ENCODE measurements around the gene IL6ST. TPM values are rescaled to one million over a fixed set of nuclear protein-coding genes. Genes with fewer than 3 reads are reported as not detected.

IL6ST gene
- total RNA-seq, 1 experiment from 2014 or later: 181 TPM

- peaks cover 3% of the 10 kb centered on the region; the same call in 1 of the 2 replicates for H3K4me1 ChIP-seq (ENCODE audit: control insufficient read depth, insufficient read depth, low read length)
- H3K36me3 ChIP-seq (ENCODE audit: control insufficient read depth, insufficient read depth, low read length): no peaks in the 10 kb centered on the region
- peak overlapping the region; percentile 23 to 62 for H3K4me3 ChIP-seq (ENCODE audit: low read depth in 2 of 2, low read length in 2 of 2)
- ChIA-PET CTCF (interaction anchor here (0.9 kb wide), 1 partner anchor 12 kb away, joined by 4 read pairs; no protein-coding TSS in a partner anchor), POLR2A (interaction anchor here (0.7 kb wide), 1 partner anchor 987 kb away, joined by 3 read pairs; no protein-coding TSS in a partner anchor)
- no peaks in the 10 kb centered on the region for H3K9me3 ChIP-seq (ENCODE audit: control insufficient read depth, insufficient read depth, low read depth, low read length)
- BruUV-seq (replicated peaks): no TSS peak
- H3K27ac ChIP-seq (ENCODE audit: low read length): peak overlapping the region; percentile 34; the same call in 1 of the 2 replicates
- in situ Hi-C loops (cut with HindIII; ENCODE audit: low pct_unique_long_range_greater_than_20kb, low sequenced_read_pairs): no loop called here
- ATAC-seq (peak; percentile 79), DNase-seq (ENCODE audit: low read depth, low spot score) (no peak)
- TF ChIP-seq SIN3A (IDR thresholded peaks at IDR 0.05; ENCODE audit: borderline replicate concordance, insufficient read depth, low read depth, low read length): no peak
- TF ChIP-seq TCF7L2 (IDR thresholded peaks at IDR 0.05; ENCODE audit: low read depth, low read length): no peak
- TF ChIP-seq CTCF (IDR thresholded peaks at IDR 0.05): no peak
- TF ChIP-seq REST (IDR thresholded peaks at IDR 0.05; ENCODE audit: insufficient read depth in 1 of 2, low read depth in 2 of 2, low read length in 1 of 2): no peak
- TF ChIP-seq POLR2AphosphoS5 (IDR thresholded peaks at IDR 0.05; ENCODE audit: low read depth, low read length): no peak
- intact Hi-C loops (cut with micrococcal nuclease; ENCODE audit: unreplicated experiment): loop anchor here (10.0 kb wide), 1 partner anchor 208 kb away; the partner anchor contains the start of gene SLC38A9
- H3K27me3 ChIP-seq (ENCODE audit: control insufficient read depth, insufficient read depth, low read length): no peaks in the 10 kb centered on the region
Observed at GRCh38 chr5:55923177-55923771, 71.5 kb downstream of the IL6ST start.

- CTCF ChIA-PET: no interaction called here
- Histone ChIP-seq H3K27ac (ENCODE audit: low read length) (no peak overlapping the region), H3K9me3 (ENCODE audit: control insufficient read depth, insufficient read depth, low read depth, low read length) (no peaks in the 10 kb centered on the region), H3K27me3 (ENCODE audit: control insufficient read depth, insufficient read depth, low read length) (no peaks in the 10 kb centered on the region), H3K4me1 (ENCODE audit: control insufficient read depth, insufficient read depth, low read length) (peaks cover 3% of the 10 kb centered on the region; the same call in 1 of the 2 replicates), H3K4me3 (ENCODE audit: low read depth in 2 of 2, low read length in 2 of 2) (no peak overlapping the region), H3K36me3 (ENCODE audit: control insufficient read depth, insufficient read depth, low read length) (no peaks in the 10 kb centered on the region)
- TF ChIP-seq REST (IDR thresholded peaks at IDR 0.05; ENCODE audit: insufficient read depth in 1 of 2, low read depth in 2 of 2, low read length in 1 of 2): no peak
- TF ChIP-seq SIN3A (IDR thresholded peaks at IDR 0.05; ENCODE audit: borderline replicate concordance, insufficient read depth, low read depth, low read length): no peak
- no peak for TF ChIP-seq POLR2AphosphoS5 (IDR thresholded peaks at IDR 0.05; ENCODE audit: low read depth, low read length)
- TF ChIP-seq CTCF (IDR thresholded peaks at IDR 0.05): no peak
- TF ChIP-seq TCF7L2 (IDR thresholded peaks at IDR 0.05; ENCODE audit: low read depth, low read length): no peak
- no TSS peak for BruUV-seq (replicated peaks)
- ATAC-seq: no peak
- in situ Hi-C loops (cut with HindIII; ENCODE audit: low pct_unique_long_range_greater_than_20kb, low sequenced_read_pairs): no loop called here
- POLR2A ChIA-PET: no interaction called here
- intact Hi-C loops (cut with micrococcal nuclease; ENCODE audit: unreplicated experiment): loop anchor here (10.0 kb wide), 1 partner anchor 207 kb away; the partner anchor contains the start of gene SLC38A9
- no peak for DNase-seq (ENCODE audit: low read depth, low spot score)
Observed at GRCh38 chr5:55921617-55922016, 73.1 kb downstream of the IL6ST start.

All from Panc1 (cell line).